Right lung (tissue), 5 donors: Measurements from ENCODE around the gene KCNK3. TPM values are rescaled to one million over a fixed set of nuclear protein-coding genes. Genes with fewer than 3 reads are reported as not detected.
A peak's percentile ranks its signal among the peaks of the same experiment; 100 is the strongest.

Experiments
- DNase-seq, 2 donors: peaks; one replicate each; pipeline ENCODE4 v3.0.0-alpha.2; 2013
- polyA plus RNA-seq, 5 donors: library from polyadenylated mRNA; unstranded; fragments of 120-200 nt; gene quantifications; one replicate each; pipeline versions ENCODE4 v1.2.1 to v1.2.3, GENCODE V29; 2013; ENCODE audit warnings: inconsistent platforms in 1 of 5, low replicate concordance in 1 of 5; ENCODE audit not compliant: insufficient read length in 5 of 5, insufficient read depth in 1 of 5

The KCNK3 gene
- polyA plus RNA-seq, 5 donors: 19.9 to 39.5 (median 26.4) TPM

- DNase-seq: no peak
These were observed 18.4 kb downstream of the KCNK3 start for GRCh38 chr2:26710743-26711456.

GRCh38 chr2:26711457-26712161 is 19.1 kb downstream of the KCNK3 start:
- DNase-seq: no peak

- no peak for DNase-seq
These were observed 20.3 kb downstream of the KCNK3 start for GRCh38 chr2:26712486-26713465.

- no peak for DNase-seq
These were observed 23.2 kb downstream of the KCNK3 start for GRCh38 chr2:26715528-26716270.

- DNase-seq: no peak
These were observed 23.8 kb downstream of the KCNK3 start for GRCh38 chr2:26716340-26716739.

GRCh38 chr2:26716769-26717168 is 24.2 kb downstream of the KCNK3 start:
- DNase-seq: no peak

- no peak for DNase-seq
These were observed 24.8 kb downstream of the KCNK3 start for GRCh38 chr2:26717362-26717761.

- no peak for DNase-seq
These were observed 26.6 kb downstream of the KCNK3 start for GRCh38 chr2:26718949-26719686.

GRCh38 chr2:26720322-26721114 is 28.0 kb downstream of the KCNK3 start:
- DNase-seq: peak; percentile 96

GRCh38 chr2:26721115-26722032 is 28.9 kb downstream of the KCNK3 start:
- DNase-seq: no peak

- DNase-seq: no peak
These were observed 29.8 kb downstream of the KCNK3 start for GRCh38 chr2:26722328-26722727.

- no peak for DNase-seq
These were observed 30.4 kb downstream of the KCNK3 start for GRCh38 chr2:26722911-26723310.

GRCh38 chr2:26723475-26723874 is 31.0 kb downstream of the KCNK3 start:
- no peak for DNase-seq

- DNase-seq: peak in 1 of 2 donors; percentile 57
These were observed 31.6 kb downstream of the KCNK3 start for GRCh38 chr2:26723991-26724750.

GRCh38 chr2:26724784-26725520 is 32.4 kb downstream of the KCNK3 start:
- no peak for DNase-seq

- no peak for DNase-seq
These were observed 32.9 kb downstream of the KCNK3 start for GRCh38 chr2:26725521-26725820.

GRCh38 chr2:26726228-26726627 is 33.7 kb downstream of the KCNK3 start:
- DNase-seq: no peak
